Liver (tissue), 9 donors: ENCODE results near the gene ZNF513. TPM values are rescaled to one million over a fixed set of nuclear protein-coding genes. Genes with fewer than 3 reads are reported as not detected.

Source experiments
- DNase-seq: peaks from one replicate; pipeline ENCODE4 v3.0.0-alpha.2; 2017; ENCODE audit warnings: low spot score
- H3K27ac ChIP-seq, 2 donors: one replicate each; pipeline ENCODE4 v1.7.0; 2013; ENCODE audit warnings: inconsistent platforms in 2 of 2, low read length in 2 of 2, control low read depth in 1 of 2, low read depth in 1 of 2, mild to moderate bottlenecking in 1 of 2
- H3K27me3 ChIP-seq, 4 donors: one replicate each; pipeline versions ENCODE4 v1.6.1 to v1.7.0; 2013; ENCODE audit warnings: low read length in 3 of 4, inconsistent platforms in 1 of 4, mild to moderate bottlenecking in 1 of 4, moderate library complexity in 1 of 4; ENCODE audit not compliant: control insufficient read depth in 4 of 4, insufficient read depth in 4 of 4
- H3K36me3 ChIP-seq, 4 donors: one replicate each; pipeline versions ENCODE4 v1.6.1 to v1.7.0; 2013; ENCODE audit warnings: low read length in 3 of 4, mild to moderate bottlenecking in 3 of 4, low read depth in 1 of 4, moderate library complexity in 1 of 4; ENCODE audit not compliant: control insufficient read depth in 4 of 4, insufficient read depth in 3 of 4
- H3K4me1 ChIP-seq, 4 donors: one replicate each; pipeline versions ENCODE4 v1.6.1 to v1.7.0; 2013; ENCODE audit warnings: low read length in 3 of 4, mild to moderate bottlenecking in 3 of 4, moderate library complexity in 1 of 4; ENCODE audit not compliant: control insufficient read depth in 4 of 4, insufficient read depth in 4 of 4
- H3K4me3 ChIP-seq, 3 donors: one replicate each; pipeline versions ENCODE4 v1.6.1 to v1.7.0; 2013; ENCODE audit warnings: low read length in 3 of 3, control low read depth in 1 of 3, low read depth in 1 of 3, mild to moderate bottlenecking in 1 of 3
- H3K9ac ChIP-seq, 2 donors: one replicate each; pipeline ENCODE4 v1.7.0; 2013; ENCODE audit warnings: low read length in 2 of 2, mild to moderate bottlenecking in 2 of 2, moderate library complexity in 2 of 2, control low read depth in 1 of 2, low read depth in 1 of 2
- H3K9me3 ChIP-seq, 4 donors: one replicate each; pipeline versions ENCODE4 v1.6.1 to v1.7.0; 2013; ENCODE audit warnings: low read length in 3 of 4; ENCODE audit not compliant: control insufficient read depth in 4 of 4
- EGR1 ChIP-seq, 2 donors: IDR thresholded peaks; 2 replicates each; pipeline ENCODE4 v1.6.1; 2016 to 2018; ENCODE audit warnings: antibody characterized with exemption in 2 of 2, low read depth in 2 of 2
- FOXA1 ChIP-seq: IDR thresholded peaks from 2 replicates; pipeline ENCODE4 v1.6.1; 2016; ENCODE audit warnings: antibody characterized with exemption
- FOXA2 ChIP-seq: IDR thresholded peaks from 2 replicates; pipeline ENCODE4 v1.6.1; 2016; ENCODE audit warnings: antibody characterized with exemption
- GABPA ChIP-seq, 2 donors: IDR thresholded peaks in 1 of 2; conservative IDR thresholded peaks in 1 of 2; 2 replicates each; pipeline ENCODE4 v1.6.1; 2016; ENCODE audit warnings: antibody characterized with exemption in 2 of 2, mild to moderate bottlenecking in 1 of 2, moderate library complexity in 1 of 2
- NR2F2 ChIP-seq: IDR thresholded peaks from 2 replicates; pipeline ENCODE4 v1.6.1; 2016; ENCODE audit warnings: antibody characterized with exemption
- RAD21 ChIP-seq, 2 donors: IDR thresholded peaks; 2 replicates each; pipeline ENCODE4 v1.6.1; 2016; ENCODE audit warnings: antibody characterized with exemption in 2 of 2, mild to moderate bottlenecking in 2 of 2
- REST ChIP-seq: IDR thresholded peaks from 2 replicates; pipeline ENCODE4 v1.6.1; 2016; ENCODE audit warnings: antibody characterized with exemption, mild to moderate bottlenecking
- TAF1 ChIP-seq: conservative IDR thresholded peaks from 2 replicates; pipeline ENCODE4 v1.6.1; 2016; ENCODE audit warnings: antibody characterized with exemption, mild to moderate bottlenecking
- WGBS: extraction: QIAGEN DNeasy Blood & Tissue Kit; methylation state at CpG from one replicate; pipeline ENCODE4 v1.1.7; 2013; 5-methylcytosine and 5-hydroxymethylcytosine counted together
- polyA plus RNA-seq, 2 donors: library from polyadenylated mRNA; stranded (reverse) in 1 of 2; unstranded in 1 of 2; fragments of 200-250 nt in 1 of 2; fragments of >200 nt in 1 of 2; fragmentation: Nextera tagmentation in 1 of 2; extraction: Ambion mirVana in 1 of 2; gene quantifications; one replicate each; pipeline versions ENCODE4 v1.2.1 to v1.2.3, GENCODE V29; 2013 to 2015
- total RNA-seq, 2 donors: library from RNA; depleted of rRNA; stranded (reverse); fragments of >200 nt; gene quantifications; one replicate each; pipeline ENCODE4 v1.2.3, GENCODE V29; 2014
- TF ChIP-seq, protein P1 (sequence below): fragments of 150-350 bp; IDR thresholded peaks from 2 replicates; pipeline ENCODE4 v1.5.1; 2017; ENCODE audit warnings: improper control_type of control experiment, low read depth, low read length; ENCODE audit not compliant: missing input control
- TF ChIP-seq, protein P2 (sequence below): IDR thresholded peaks from 2 replicates; pipeline ENCODE4 v1.6.1; 2016; ENCODE audit warnings: antibody characterized with exemption
- donor health status: healthy.
- donor health status: healthy.
- donor health status: healthy.
- donor health status: healthy.
- donor health status: healthy.

ZNF513 gene
- total and polyA plus RNA-seq, 4 donors: 2.9 to 11.2 (median 8.6) TPM

- peak; percentile 75 for TF ChIP-seq FOXA2
- TF ChIP-seq, protein P1, sequence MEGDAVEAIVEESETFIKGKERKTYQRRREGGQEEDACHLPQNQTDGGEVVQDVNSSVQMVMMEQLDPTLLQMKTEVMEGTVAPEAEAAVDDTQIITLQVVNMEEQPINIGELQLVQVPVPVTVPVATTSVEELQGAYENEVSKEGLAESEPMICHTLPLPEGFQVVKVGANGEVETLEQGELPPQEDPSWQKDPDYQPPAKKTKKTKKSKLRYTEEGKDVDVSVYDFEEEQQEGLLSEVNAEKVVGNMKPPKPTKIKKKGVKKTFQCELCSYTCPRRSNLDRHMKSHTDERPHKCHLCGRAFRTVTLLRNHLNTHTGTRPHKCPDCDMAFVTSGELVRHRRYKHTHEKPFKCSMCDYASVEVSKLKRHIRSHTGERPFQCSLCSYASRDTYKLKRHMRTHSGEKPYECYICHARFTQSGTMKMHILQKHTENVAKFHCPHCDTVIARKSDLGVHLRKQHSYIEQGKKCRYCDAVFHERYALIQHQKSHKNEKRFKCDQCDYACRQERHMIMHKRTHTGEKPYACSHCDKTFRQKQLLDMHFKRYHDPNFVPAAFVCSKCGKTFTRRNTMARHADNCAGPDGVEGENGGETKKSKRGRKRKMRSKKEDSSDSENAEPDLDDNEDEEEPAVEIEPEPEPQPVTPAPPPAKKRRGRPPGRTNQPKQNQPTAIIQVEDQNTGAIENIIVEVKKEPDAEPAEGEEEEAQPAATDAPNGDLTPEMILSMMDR: no peak
- peak in 1 of 2 donors; percentile 7 for TF ChIP-seq RAD21 (IDR thresholded peaks at IDR 0.05)
- 54% methylated on average over 2 of the region's 2 CpGs for WGBS
- DNase-seq: no peak
- Histone ChIP-seq H3K4me1 (peaks cover 7 to 53% (median 45%) of the 10 kb centered on the region in 4 donors), H3K27me3 (no peaks in the 10 kb centered on the region), H3K9ac (peak overlapping the region; percentile 47 to 99), H3K27ac (peak overlapping the region; percentile 94 to 97), H3K4me3 (peak overlapping the region; percentile 57 to 86 (median 75)), H3K36me3 (peaks cover 16 to 52% (median 26%) of the 10 kb centered on the region in 4 donors), H3K9me3 (no peaks in the 10 kb centered on the region)
Observed at GRCh38 chr2:27379383-27379835, 1.1 kb downstream of the ZNF513 start.

GRCh38 chr2:27378809-27379290 lies 1.7 kb downstream of the ZNF513 start:
- H3K27me3 ChIP-seq: no peaks in the 10 kb centered on the region
- H3K9me3 ChIP-seq: no peaks in the 10 kb centered on the region
- peak overlapping the region; percentile 47 to 99 for H3K9ac ChIP-seq
- peak overlapping the region; percentile 94 to 97 for H3K27ac ChIP-seq
- WGBS: 86% methylated on average over 9 of the region's 9 CpGs
- H3K4me3 ChIP-seq: peak overlapping the region in 1 of 3 donors; percentile 57
- TF ChIP-seq EGR1 (IDR thresholded peaks at IDR 0.05; ENCODE audit: low read depth in 2 of 2) (no peak), REST (no peak), FOXA2 (no peak), NR2F2 (no peak), FOXA1 (no peak), GABPA (IDR thresholded peaks at IDR 0.05 in 1 of 2, conservative IDR thresholded peaks at IDR 0.05 in 1 of 2) (no peak), TAF1 (no peak)
- TF ChIP-seq, protein P2, sequence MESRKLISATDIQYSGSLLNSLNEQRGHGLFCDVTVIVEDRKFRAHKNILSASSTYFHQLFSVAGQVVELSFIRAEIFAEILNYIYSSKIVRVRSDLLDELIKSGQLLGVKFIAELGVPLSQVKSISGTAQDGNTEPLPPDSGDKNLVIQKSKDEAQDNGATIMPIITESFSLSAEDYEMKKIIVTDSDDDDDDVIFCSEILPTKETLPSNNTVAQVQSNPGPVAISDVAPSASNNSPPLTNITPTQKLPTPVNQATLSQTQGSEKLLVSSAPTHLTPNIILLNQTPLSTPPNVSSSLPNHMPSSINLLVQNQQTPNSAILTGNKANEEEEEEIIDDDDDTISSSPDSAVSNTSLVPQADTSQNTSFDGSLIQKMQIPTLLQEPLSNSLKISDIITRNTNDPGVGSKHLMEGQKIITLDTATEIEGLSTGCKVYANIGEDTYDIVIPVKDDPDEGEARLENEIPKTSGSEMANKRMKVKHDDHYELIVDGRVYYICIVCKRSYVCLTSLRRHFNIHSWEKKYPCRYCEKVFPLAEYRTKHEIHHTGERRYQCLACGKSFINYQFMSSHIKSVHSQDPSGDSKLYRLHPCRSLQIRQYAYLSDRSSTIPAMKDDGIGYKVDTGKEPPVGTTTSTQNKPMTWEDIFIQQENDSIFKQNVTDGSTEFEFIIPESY: no peak
- peaks cover 18 to 51% (median 26%) of the 10 kb centered on the region in 4 donors for H3K36me3 ChIP-seq
- no peak for DNase-seq
- H3K4me1 ChIP-seq: peaks cover 7 to 53% (median 45%) of the 10 kb centered on the region in 4 donors
